Rectal smooth muscle tissue (tissue), 1 donor: Measurements from ENCODE around the gene TSC22D2.

Source experiments
- H3K27ac ChIP-seq: one replicate; pipeline ENCODE4 v1.7.0; 2013; ENCODE audit warnings: low read depth, low read length, inconsistent platforms
- H3K27me3 ChIP-seq: one replicate; pipeline ENCODE4 v1.7.0; 2013; ENCODE audit warnings: low read length; ENCODE audit not compliant: control insufficient read depth, insufficient read depth
- H3K36me3 ChIP-seq: one replicate; pipeline ENCODE4 v1.7.0; 2013; ENCODE audit warnings: low read length; ENCODE audit not compliant: control insufficient read depth, insufficient read depth
- H3K4me1 ChIP-seq: one replicate; pipeline ENCODE4 v1.7.0; 2013; ENCODE audit warnings: low read length; ENCODE audit not compliant: control insufficient read depth, insufficient read depth
- H3K4me3 ChIP-seq: one replicate; pipeline ENCODE4 v1.7.0; 2013; ENCODE audit warnings: low read length
- H3K9ac ChIP-seq: one replicate; pipeline ENCODE4 v1.7.0; 2013; ENCODE audit warnings: low read length

TSC22D2 gene

DNA sequence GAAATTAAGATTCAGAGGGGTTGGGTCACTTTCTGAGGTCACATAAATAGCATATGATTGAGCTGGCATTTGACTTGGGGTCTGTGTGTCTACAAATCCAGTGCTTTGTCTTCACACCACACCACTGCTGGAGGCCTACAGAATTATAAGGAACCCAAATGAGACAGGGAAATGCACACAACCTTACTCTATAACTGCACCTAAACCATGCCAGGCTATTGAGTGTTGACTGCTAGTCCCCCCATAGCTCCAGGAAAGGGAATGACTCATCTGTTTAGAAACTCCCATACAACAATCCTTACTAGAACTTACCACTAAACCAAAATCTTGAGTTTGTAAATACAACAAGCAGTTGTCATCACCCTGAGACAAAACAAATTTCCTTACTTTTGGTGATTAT lies 16.9 kb upstream of the TSC22D2 start:
- Histone ChIP-seq H3K9ac (no peak overlapping the region), H3K4me1 (no peaks in the 10 kb centered on the region), H3K27ac (no peak overlapping the region), H3K36me3 (no peaks in the 10 kb centered on the region), H3K27me3 (no peaks in the 10 kb centered on the region), H3K4me3 (no peak overlapping the region)

DNA sequence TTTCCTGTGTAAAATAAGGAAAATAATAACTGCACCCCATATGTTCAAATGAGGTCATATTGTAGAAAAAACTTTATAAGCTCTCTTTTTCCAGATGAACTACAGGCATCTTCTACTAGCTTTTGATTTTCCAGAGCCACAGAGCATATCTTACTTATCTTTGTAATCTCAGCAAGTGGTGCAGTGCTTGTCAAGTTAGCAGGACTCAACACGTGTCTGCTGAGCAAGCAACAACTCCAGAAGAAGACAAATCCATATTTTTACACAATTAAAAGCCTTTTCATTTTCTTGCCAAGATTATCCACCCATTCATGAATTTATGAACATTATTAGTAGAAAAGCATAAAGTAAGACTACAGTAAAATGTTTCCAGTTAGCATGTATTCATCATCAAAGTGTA lies 14.4 kb upstream of the TSC22D2 start:
- no peaks in the 10 kb centered on the region for H3K27me3 ChIP-seq
- no peak overlapping the region for H3K9ac ChIP-seq
- no peak overlapping the region for H3K27ac ChIP-seq
- no peaks in the 10 kb centered on the region for H3K4me1 ChIP-seq
- H3K4me3 ChIP-seq: no peak overlapping the region
- H3K36me3 ChIP-seq: no peaks in the 10 kb centered on the region

DNA sequence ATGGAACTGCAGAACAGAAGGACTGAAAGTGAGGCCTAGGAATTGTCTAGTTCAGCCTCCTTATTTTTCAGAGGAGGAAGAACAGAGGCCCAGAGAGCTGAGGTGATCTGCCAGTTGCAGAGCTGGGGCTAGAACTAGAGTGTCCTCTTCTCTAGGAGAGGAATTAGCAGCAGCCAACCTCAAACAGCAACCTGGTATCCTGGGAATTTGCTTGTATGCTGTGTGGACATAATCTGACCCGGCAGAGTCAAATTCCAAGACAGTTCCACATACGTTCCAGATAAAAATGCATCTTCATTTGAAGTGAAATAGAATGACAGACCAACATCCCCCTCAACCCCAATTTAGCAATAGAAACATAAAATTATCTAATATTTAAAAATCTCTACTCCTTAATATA lies 13.5 kb upstream of the TSC22D2 start:
- Histone ChIP-seq H3K9ac (no peak overlapping the region), H3K27ac (no peak overlapping the region), H3K4me1 (no peaks in the 10 kb centered on the region), H3K27me3 (no peaks in the 10 kb centered on the region), H3K4me3 (no peak overlapping the region), H3K36me3 (no peaks in the 10 kb centered on the region)

DNA sequence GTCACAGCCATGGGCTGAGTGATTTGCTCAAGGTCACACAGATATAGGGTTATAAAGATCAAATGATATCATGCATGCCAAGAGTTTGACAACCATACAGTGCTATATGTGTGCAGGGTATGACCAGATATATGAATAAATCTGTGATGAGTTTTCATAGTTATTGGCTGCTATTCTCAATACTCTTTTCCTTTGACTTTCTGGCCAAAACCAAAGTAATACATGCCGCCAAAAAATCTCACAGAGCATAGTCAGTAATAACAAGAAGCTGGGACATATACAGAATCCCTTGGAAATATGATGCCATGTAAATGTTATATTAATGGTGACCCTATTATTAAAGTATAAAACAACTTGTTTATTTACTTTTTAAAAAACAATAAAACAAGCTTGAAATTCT lies 11.6 kb upstream of the TSC22D2 start:
- Histone ChIP-seq H3K4me3 (no peak overlapping the region), H3K9ac (no peak overlapping the region), H3K36me3 (no peaks in the 10 kb centered on the region), H3K4me1 (no peaks in the 10 kb centered on the region), H3K27ac (no peak overlapping the region), H3K27me3 (no peaks in the 10 kb centered on the region)

DNA sequence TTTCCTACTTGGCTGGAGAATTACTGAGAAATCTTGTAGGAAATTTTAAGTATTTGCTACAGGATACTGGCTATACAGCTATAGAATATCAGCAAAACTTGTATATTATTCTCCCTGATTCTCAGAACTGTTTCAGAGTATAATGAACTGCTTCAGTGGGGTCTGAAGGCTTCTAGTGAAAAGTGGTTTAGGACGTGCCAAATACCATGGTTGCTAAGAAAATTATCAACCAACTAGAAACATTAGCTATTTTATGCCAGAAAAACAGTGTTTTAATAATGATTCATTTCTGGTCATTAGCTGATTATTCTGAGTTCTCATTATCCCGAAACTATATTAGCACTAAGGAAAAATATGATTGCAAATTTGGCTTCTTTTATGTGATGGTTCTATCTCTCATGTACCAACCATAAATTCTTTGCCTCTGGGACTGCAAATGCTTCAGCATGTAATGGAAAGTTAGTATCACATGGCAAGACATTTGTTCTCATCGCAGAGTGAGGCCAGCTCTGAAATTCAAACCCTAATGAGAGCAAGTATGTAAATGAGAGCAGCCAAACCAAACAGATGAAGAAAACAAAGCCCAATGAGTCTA lies 11.0 kb upstream of the TSC22D2 start:
- H3K4me3 ChIP-seq: no peak overlapping the region
- no peaks in the 10 kb centered on the region for H3K4me1 ChIP-seq
- H3K27me3 ChIP-seq: no peaks in the 10 kb centered on the region
- no peak overlapping the region for H3K27ac ChIP-seq
- no peak overlapping the region for H3K9ac ChIP-seq
- H3K36me3 ChIP-seq: no peaks in the 10 kb centered on the region

DNA sequence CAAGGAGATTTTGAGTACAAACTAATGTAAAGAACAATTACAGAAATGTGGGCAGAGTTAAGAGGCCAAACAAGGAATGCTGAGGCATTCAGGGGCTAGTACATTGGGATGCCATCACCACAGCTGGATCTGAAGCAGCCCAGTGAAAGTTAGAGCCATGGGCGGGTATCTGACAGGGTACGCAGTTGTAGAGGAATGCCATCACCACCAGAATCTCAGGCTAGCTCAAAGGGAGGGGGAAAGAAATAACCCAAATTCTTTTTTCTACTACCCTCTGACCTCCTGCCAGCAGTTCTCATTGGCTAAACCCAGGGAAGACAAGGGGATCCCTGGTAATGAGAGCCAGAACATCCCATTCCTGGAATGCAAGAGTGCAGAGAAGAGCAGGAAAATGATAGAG lies 9.0 kb upstream of the TSC22D2 start:
- no peak overlapping the region for H3K27ac ChIP-seq
- H3K4me1 ChIP-seq: no peaks in the 10 kb centered on the region
- no peak overlapping the region for H3K4me3 ChIP-seq
- H3K9ac ChIP-seq: no peak overlapping the region
- H3K36me3 ChIP-seq: no peaks in the 10 kb centered on the region
- no peaks in the 10 kb centered on the region for H3K27me3 ChIP-seq

DNA sequence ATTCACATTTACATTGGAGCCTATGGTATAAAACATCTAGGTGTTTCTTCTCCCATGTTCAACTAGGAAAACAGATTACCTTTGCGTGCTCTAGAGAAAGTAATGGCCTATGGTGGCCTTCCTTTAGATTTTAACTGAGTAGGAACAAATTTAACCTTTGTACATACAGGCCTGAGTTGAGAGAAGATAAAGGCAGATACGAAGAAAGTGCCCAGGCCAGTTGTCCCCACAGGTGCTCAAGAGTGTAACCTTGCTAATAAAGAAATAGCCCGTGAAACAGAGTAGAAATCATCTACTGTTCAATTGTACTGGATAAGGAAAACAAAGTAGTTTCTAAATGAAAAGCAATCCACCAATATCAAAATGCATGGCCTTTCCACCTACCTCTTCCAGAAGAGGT lies 6.8 kb upstream of the TSC22D2 start:
- no peak overlapping the region for H3K4me3 ChIP-seq
- no peak overlapping the region for H3K27ac ChIP-seq
- H3K27me3 ChIP-seq: no peaks in the 10 kb centered on the region

DNA sequence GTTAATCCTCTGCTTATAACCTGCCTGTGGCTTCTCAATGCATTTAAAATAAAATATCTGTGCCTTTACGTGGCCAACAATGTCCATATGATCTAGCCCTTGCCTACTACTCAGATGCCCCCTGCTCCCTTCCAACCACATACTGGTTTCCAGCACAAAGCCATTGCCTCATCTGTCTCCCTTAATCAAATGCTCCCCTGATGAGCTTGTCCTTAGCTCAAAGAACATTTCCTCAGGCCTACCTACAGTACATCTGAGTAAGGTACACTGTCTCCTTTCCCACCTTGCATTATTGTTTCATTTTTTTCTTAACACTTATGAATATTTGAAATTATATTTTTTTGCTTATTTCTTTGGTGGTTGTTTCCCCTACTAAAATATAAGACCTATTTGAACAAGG lies 5.9 kb upstream of the TSC22D2 start:
- no peak overlapping the region for H3K9ac ChIP-seq
- H3K4me1 ChIP-seq: no peaks in the 10 kb centered on the region
- H3K27me3 ChIP-seq: no peaks in the 10 kb centered on the region

More for the DNA sequence above, 6.8 kb upstream of the TSC22D2 start:
- no peaks in the 10 kb centered on the region for H3K36me3 ChIP-seq
- H3K9ac ChIP-seq: no peak overlapping the region
- no peaks in the 10 kb centered on the region for H3K4me1 ChIP-seq

DNA sequence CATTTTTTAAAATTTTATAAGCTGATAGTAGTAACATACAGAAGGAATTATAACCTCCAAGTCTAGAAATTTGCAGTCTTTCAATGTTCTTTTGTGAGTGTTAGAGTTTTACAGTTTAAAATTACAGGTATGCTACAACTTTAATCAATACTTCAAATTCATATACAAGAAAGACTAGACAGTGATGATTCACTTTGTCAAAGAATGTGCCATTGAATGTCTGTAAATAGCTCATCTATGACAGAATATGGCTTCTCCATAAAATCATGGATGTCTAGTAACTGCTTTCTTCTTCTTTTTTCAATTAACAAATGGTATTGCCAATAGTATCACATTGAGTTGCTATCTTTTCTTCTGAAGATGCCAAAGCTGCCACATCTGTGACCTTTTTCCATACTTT lies 4.1 kb upstream of the TSC22D2 start:
- H3K27ac ChIP-seq: no peak overlapping the region
- no peaks in the 10 kb centered on the region for H3K27me3 ChIP-seq
- no peak overlapping the region for H3K9ac ChIP-seq
- H3K36me3 ChIP-seq: no peaks in the 10 kb centered on the region
- H3K4me3 ChIP-seq: no peak overlapping the region
- no peaks in the 10 kb centered on the region for H3K4me1 ChIP-seq

More for the DNA sequence above, 5.9 kb upstream of the TSC22D2 start:
- Histone ChIP-seq H3K36me3 (no peaks in the 10 kb centered on the region), H3K4me3 (no peak overlapping the region), H3K27ac (no peak overlapping the region)

DNA sequence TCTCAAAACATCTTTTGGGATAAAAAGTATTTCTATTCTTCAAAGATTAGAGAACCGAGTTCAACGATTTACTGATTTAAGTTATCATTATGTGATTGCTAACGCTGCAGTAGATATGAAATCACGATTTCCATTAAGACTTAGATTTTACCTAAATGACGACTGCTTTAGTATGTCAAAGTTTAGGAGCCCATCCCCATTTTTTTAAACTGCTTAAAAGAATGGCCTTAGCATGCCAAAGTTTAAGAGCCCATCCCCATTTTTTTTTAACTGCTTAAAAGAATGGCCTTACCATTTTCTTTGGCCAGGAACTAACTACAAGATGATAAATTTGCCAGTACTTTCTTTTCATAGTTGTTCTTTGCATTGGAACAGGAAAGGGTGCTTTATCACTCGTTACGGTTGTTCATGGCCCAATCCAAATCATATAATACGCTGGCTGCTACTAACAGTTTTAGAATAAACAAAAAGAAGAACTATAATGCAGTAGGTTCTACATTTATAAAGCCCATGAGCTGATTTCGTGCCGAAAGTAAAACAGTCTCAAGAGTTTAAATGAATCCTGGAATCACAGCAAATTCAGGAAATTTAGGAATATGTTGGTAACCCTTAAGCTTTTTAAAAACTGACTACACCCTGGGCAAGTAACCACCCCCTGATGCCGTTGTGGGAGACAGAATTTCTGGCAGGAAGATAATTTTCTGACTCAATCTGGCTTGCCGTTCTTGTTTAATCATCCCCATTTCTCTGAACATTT lies 869 bp upstream of the TSC22D2 start:
- peak overlapping the region; percentile 72 for H3K4me3 ChIP-seq
- no peaks in the 10 kb centered on the region for H3K27me3 ChIP-seq
- H3K4me1 ChIP-seq: peaks cover 2% of the 10 kb centered on the region
- H3K27ac ChIP-seq: peak overlapping the region; percentile 99
- H3K36me3 ChIP-seq: no peaks in the 10 kb centered on the region
- peak overlapping the region; percentile 71 for H3K9ac ChIP-seq

DNA sequence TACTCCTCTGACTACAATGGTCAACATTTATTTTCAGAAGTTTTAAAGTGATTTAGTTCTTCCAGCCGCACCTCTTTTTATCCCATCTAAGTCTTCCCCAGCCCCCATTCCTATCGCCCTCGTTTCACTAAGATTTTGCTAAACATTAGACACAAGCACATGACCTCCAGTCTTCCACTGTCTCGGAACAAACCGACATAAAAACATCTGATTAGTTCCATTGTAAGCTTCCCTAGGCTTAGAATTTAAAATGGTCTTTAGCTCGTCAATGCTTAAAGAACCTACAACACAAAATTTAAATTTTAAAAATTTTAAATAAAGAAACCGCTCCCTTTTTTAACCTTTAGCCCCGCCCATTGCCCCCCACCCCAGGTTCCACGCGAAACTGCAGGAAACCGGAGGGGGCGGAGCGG lies 284 bp upstream of the TSC22D2 start:
- H3K27ac ChIP-seq: peak overlapping the region; percentile 99
- H3K4me3 ChIP-seq: peak overlapping the region; percentile 72
- no peaks in the 10 kb centered on the region for H3K36me3 ChIP-seq
- peaks cover 2% of the 10 kb centered on the region for H3K4me1 ChIP-seq
- H3K9ac ChIP-seq: peak overlapping the region; percentile 71
- no peaks in the 10 kb centered on the region for H3K27me3 ChIP-seq

DNA sequence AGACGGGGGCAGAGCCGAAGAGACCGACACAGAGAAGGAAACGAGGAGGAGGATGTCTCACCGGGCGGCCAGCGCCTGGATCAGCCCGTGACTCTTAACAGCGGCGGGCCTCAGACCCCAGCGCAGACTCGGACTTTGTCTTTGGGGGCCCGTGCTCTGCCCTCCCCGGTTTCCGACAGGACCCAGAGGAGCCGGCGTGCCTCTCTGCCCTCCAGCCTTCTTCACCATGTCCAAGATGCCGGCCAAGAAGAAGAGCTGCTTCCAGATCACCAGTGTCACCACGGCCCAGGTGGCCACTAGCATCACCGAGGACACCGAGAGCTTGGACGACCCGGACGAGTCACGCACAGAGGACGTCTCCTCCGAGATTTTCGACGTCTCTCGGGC lies 1.0 kb downstream of the TSC22D2 start:
- peak overlapping the region; percentile 98 for H3K9ac ChIP-seq
- H3K4me3 ChIP-seq: peak overlapping the region; percentile 100
- peak overlapping the region; percentile 99 for H3K27ac ChIP-seq
- no peaks in the 10 kb centered on the region for H3K27me3 ChIP-seq
- H3K4me1 ChIP-seq: peaks cover 2% of the 10 kb centered on the region
- no peaks in the 10 kb centered on the region for H3K36me3 ChIP-seq
